Fibroblast of skin of scalp (primary cell): Measurements from ENCODE around the gene PROM1.

Experiments used
- DNase-seq: peaks from one replicate; pipeline ENCODE4 v3.0.0-alpha.2; 2013

PROM1 gene

GRCh38 chr4:16106956-16107355 lies 23.1 kb upstream of the PROM1 start:
- DNase-seq = no peak

DNA sequence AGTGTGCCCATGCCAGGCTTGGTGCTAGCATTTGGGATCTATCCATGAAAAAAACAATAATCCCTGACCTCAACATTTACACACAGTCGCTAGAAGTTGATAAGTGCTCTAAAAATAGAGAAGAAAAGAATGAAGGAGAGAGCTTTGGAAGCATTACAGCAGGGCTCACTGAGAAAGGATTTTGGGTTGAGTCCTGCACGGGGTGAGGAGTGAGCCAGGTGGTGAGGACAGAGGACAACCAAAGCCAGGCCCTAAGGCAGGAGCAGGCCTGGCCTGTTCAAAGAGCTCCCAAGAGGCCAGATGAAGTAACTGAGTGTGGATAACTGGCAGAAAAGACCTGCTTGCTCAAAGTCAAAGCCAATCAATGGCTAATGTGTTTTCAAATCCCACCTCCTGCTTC lies 20.7 kb upstream of the PROM1 start:
- no peak for DNase-seq

DNA sequence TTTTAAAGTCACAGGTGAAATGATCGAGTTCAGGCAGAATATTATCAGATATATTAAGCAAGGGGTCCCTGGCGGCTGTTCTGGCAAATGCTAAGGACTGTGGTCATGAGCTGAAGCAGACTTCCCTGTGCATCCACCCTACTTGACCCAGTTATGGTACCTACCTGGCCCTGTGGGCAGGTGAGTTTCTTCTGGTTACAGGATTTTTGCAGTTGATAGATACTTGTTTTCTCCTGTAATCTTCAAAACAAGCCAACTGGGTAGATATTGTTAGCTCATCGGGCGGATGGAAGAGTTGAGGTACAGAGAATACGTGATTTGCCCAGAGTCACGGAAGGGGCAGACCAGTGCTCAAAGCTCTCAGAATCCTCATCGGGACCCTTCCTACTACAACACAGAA lies 18.5 kb upstream of the PROM1 start:
- DNase-seq = no peak

GRCh38 chr4:16100833-16101232 lies 17.0 kb upstream of the PROM1 start:
- no peak for DNase-seq

DNA sequence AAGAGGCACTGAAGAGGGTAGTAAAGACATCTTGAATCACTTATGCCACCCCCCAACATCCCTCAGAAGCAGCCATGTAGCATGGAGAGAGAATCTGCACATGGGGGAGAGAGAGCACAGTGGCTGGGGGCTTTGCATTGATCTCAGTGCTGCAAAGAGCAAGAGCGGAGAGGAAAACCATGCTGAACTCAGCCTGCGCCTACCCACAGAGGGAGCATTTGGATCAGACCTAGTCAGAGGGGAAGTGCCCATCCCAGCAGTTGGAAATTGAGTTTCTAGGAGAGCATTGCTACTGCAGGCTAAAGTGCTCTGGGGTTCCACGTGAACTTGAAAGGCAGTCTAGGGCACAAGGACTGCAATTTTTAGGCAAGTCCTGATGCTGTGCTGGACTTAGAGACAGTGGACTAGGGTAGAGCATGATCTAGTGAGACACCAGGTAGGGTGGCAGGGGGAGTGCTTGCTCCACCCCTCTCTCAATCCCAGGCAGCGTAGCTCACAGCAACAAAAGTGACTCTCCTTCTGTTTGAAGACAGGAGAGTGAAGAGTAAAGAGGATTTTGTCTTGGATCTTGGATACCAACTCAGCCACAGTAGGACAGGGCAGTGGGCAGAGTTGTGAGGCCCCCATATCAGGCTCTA lies 9.0 kb upstream of the PROM1 start:
- no peak for DNase-seq

DNA sequence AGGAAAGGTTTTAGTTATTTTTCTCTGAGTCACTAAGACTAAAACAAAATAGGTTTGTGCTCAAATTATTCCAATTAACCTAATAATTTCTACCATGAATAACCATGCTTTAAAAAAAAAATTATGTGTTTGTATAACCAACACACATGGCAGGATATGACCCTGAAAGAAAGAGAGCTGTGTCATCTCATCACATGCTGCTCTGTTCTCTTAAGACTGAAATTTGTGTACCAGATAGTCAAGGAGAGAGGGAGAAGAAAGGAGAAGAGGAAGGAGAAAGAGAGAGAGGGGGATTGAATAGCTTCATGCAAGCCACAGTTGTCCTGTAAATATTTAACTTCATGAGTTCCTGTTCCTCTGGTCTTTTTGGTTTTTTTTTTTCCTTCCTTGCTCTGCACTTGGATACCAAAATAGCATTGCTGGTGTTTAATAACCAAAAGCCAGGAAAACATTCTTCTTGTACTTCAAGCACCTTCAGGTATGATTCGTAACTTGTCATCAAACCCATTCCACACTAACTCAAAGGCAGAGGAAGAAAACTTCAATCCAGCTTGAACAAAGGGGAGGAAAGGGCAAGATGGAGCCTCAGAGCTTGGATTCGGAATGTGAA lies 6.4 kb upstream of the PROM1 start:
- no peak for DNase-seq

GRCh38 chr4:16089156-16089555 lies 5.3 kb upstream of the PROM1 start:
- DNase-seq = no peak

- no peak for DNase-seq
Measured at GRCh38 chr4:16088601-16089000, 4.8 kb upstream of the PROM1 start.

DNA sequence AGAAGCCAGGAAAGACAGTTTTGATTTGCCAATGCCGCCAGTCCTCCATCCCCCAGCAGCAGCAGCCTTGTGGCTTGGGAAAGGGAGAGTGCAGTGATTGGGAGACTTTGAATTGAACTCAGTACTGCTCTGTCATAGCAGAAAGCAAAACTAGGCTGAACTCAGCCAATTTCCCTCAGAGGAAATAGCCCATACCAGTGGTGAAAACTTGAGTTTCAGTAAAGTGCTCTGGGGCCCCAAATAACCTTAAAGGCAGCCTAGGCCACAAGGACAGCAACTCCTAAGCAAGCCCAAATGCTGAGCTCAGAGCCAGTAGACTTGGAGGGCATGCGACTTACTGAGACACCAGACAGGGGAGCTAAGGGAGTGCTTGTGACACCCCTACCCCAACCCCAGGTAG lies 2.0 kb upstream of the PROM1 start:
- DNase-seq = no peak

DNA sequence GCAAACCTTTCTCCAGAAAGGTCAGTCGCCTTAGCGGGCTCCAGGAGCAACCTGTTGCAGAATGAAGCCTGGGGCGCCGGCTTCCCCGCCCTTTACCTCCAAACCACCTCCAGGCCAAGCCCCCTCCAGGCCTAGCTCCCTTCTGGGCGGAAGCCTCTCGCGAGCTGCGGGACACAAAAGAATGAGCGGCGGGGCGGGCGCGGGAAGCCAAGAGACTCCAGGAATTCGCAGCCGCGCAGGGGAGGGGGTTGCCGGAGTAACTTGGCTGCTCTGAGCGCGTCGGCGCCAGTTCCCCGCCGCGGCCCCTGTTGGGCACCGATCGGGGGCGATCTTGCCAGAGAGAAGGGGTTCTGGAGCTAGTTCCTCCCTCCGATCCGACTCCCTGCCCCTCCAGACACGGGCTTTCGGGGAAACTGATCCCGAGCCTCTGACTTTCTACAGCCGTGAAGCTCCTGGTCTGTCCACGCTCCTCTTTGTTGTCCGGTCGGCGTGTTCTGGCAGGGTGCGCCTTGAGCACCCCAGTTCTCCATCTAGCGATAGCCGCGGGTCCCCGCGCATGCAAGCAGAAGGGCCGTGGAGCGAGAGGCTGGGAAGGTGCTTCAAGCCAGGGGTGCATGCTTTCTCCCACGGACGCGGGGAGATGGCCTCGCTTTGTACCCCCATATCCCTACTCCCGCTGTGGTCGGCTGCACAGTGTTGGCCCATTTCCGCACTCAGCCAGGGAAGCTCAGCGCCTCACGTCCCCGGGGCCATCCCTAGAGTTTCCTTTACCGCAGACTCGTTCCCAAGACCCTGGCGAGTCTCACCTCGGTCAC lies 1.2 kb downstream of the PROM1 start:
- peak; percentile 18 for DNase-seq

DNA sequence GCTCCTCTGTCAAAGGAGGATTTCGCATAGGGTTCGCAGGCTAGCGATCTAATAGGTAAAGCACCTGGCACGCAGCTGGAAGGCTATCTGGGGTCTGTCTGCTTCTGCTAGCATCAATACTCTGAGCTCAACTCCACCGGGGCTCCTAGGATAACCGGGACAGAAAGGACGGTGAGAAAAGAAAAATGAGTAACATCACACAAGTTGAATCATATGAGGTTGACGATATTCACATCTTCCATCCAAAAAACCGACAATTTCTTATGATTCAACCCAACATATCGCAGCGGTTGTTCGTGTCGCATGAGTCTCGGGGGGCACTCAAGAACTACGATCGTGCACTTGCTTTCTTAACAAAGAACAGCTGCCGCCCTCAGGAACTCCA lies 1.8 kb downstream of the PROM1 start:
- no peak for DNase-seq

DNA sequence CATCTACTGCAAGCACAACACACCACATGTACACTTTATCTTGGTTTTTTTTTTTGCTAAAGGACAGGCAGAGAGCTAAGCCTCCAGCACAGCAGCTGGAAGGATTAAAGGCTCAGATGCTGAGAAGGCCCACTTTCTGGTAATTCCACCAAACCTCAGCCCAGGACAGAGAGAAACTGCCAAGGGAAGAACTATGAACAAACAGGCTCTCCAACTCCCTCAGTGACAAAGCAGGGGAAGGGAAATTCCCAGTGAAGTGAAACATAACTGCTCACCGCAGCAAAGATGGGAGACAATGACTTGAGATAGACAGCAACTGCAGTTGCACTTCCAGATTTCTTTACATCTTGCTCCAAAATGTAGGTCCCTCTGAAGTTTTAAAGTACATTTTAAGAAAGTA lies 4.8 kb downstream of the PROM1 start:
- no peak for DNase-seq

GRCh38 chr4:16078195-16078760 lies 5.5 kb downstream of the PROM1 start:
- no peak for DNase-seq

- no peak for DNase-seq
Measured at GRCh38 chr4:16077786-16078185, 6.0 kb downstream of the PROM1 start.

DNA sequence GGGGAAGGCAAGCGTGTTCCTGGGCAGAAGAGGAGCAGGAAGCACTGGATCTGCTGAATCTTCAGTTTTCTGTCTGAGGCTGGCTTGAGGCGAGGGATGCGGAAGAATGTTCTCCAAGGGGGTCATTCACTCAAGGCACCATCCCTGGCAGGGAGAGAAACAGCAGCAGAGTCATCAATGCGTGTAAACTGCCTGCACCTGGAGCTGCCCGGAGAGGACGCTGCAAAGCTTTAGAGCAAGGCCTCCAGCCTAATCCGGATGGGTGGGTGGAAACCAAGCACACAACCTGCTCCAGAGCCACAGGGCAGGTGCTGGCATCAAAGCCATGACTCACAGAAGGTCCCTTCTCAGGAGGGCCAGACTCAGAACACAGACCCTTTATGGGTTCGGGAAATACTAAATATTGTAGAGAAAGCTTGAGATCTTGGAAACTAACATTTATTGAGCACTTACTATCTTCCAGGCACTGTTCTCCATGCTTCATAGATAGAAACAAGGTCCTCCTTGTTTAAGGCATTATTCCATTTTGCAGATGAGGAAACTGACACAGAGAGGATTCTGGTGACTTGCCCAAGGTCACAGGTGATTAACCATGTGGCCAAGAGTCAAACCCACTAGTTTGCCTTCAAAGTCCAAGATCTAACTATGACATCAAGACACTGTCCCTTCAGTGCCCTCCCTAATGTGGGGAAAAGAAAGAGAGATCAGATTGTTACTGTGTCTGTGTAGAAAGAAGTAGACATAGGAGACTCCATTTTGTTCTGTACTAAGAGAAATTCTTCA lies 7.7 kb downstream of the PROM1 start:
- no peak for DNase-seq

DNA sequence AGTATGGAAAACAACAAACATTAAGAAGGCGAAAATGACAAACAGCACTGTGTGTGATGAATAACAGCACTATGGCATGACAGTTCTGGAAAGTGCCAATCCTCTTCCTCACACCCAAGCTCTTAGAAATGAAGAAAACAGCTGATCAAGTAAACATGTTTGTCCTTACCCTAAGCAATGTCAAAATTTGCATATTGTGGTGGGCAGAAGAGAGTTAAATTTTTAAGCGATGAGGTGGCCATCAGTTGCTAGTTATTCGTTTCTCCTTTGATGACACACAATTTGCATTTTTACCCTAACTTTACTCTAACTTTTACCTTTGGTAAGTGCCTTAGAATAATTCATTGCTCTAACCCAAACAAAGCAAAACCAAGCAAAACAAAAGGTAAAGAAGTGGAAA lies 8.8 kb downstream of the PROM1 start:
- DNase-seq = no peak

DNA sequence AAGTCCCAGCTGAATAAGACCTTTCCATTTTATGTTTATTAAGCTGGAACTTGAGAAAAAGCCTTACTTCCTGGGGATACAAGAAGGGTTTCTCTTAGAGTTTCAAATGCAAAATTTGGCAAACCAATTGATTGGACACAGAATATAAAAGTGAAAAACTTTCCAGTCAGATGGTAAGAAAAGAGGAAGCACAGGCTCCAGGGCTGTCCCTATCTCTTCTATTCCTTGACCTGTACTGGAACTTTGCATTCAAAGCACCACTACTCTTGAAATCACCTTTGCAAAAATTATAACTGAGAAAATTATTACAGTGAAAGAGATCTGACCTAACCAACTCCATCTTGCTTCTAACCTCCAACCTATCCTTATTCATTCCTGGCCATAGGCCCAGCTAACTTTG lies 11.7 kb downstream of the PROM1 start:
- DNase-seq = no peak

- DNase-seq = no peak
Measured at GRCh38 chr4:16070203-16070602, 13.6 kb downstream of the PROM1 start.

GRCh38 chr4:16067515-16067914 lies 16.3 kb downstream of the PROM1 start:
- no peak for DNase-seq

GRCh38 chr4:16066586-16067128 lies 17.2 kb downstream of the PROM1 start:
- no peak for DNase-seq

DNA sequence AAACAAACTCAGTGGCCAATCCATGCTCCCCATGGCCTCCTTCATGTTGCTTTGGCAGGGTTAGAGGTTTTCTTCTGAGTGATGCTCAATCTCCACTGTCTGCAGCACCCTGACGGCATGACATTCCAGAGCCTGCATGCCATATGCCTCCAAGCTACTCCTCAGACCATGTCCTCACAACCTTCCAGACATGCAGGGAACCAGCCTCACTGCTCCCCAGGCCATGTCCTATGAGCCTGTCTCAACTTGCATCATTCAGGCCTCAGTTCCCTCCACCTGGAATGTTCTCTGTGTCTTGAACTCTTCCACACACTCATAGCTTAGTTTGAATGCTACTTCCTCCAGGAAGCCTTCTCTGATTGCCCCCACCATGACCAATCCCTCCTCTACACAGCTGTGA lies 18.8 kb downstream of the PROM1 start:
- no peak for DNase-seq

DNA sequence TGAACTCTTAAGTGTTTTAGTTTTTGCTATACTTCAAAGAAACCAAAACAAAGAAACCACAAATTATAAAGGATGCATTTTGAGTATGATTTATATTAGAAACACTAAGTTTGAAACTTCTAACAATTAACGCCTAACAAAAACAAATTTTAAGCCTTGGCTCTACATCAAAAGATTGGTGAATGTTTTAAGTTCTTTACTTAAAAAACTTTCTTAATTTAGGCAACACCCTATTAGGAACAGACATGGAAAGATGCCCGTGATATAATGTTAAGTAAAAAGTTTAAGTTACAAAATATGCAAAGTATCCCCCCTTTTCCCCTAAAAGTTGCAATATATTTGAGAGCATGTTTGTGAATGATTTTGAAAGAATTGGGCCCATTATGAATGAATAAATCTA lies 21.2 kb downstream of the PROM1 start:
- no peak for DNase-seq
